Neural cell (in vitro differentiated cells): ENCODE data around the gene TNS4. TPM values are rescaled to one million over a fixed set of nuclear protein-coding genes. Genes with fewer than 3 reads are reported as not detected.

Experiments used
- H2AFZ ChIP-seq: fragments of 200-600, 300-800 bp; sonication (generic), shearing (Covaris generic); 2 replicates; pipeline ENCODE4 v1.6.0; 2014; ENCODE audit warnings: low read depth, mild to moderate bottlenecking, antibody characterized with exemption, low read length, moderate library complexity
- H3F3A ChIP-seq: fragments of 200-600 bp; shearing (Covaris generic); 2 replicates; pipeline ENCODE4 v1.6.1; 2016; ENCODE audit warnings: mild to moderate bottlenecking, moderate library complexity, mixed read lengths, antibody characterized with exemption, low read length; ENCODE audit not compliant: insufficient read depth, poor library complexity, severe bottlenecking
- H3K27ac ChIP-seq: fragments of 200-600, 300-800 bp; sonication (generic), shearing (Covaris generic); 2 replicates; pipeline ENCODE4 v1.5.1; 2014; ENCODE audit warnings: mild to moderate bottlenecking, low read length, moderate library complexity
- H3K27me3 ChIP-seq: fragments of 300-800, 200-600 bp; sonication (generic), shearing (Covaris generic); 2 replicates; pipeline ENCODE4 v1.6.0; 2014; ENCODE audit warnings: mild to moderate bottlenecking, low read depth, low read length, moderate library complexity; ENCODE audit not compliant: insufficient read depth
- H3K36me3 ChIP-seq: fragments of 300-800, 200-600 bp; sonication (generic), shearing (Covaris generic); 2 replicates; pipeline ENCODE4 v1.5.1; 2014; ENCODE audit warnings: mild to moderate bottlenecking, antibody characterized with exemption, low read length, moderate library complexity; ENCODE audit not compliant: insufficient read depth
- H3K4me2 ChIP-seq: fragments of 300-800, 200-600 bp; sonication (generic), shearing (Covaris generic); 2 replicates; pipeline ENCODE4 v1.6.0; 2014; ENCODE audit warnings: mild to moderate bottlenecking, low read length
- H3K4me3 ChIP-seq: fragments of 300-800, 200-600 bp; sonication (generic), shearing (Covaris generic); 2 replicates; pipeline ENCODE4 v1.5.1; 2014; ENCODE audit warnings: mild to moderate bottlenecking, low read length, moderate library complexity
- H3K79me2 ChIP-seq: fragments of 200-600 bp; shearing (Covaris generic); replicated peaks from 2 replicates; pipeline ENCODE4 v1.6.0; 2014; ENCODE audit warnings: mild to moderate bottlenecking, low read length, moderate library complexity; ENCODE audit not compliant: insufficient read depth
- H3K9ac ChIP-seq: fragments of 300-800, 200-600 bp; sonication (generic), shearing (Covaris generic); 2 replicates; pipeline ENCODE4 v1.6.1; 2016; ENCODE audit warnings: mild to moderate bottlenecking, low read length, mixed read lengths
- H3K9me2 ChIP-seq: fragments of 200-600 bp; shearing (Covaris generic); 2 replicates; pipeline ENCODE4 v1.6.1; 2016; ENCODE audit warnings: mild to moderate bottlenecking, low read length, mixed read lengths; ENCODE audit not compliant: insufficient read depth
- H3K9me3 ChIP-seq: fragments of 200-600, 300-800 bp; sonication (generic), shearing (Covaris generic); 2 replicates; pipeline ENCODE4 v1.6.1; 2016; ENCODE audit warnings: mild to moderate bottlenecking, mixed run types, low read length, moderate library complexity, mixed read lengths
- H4K20me1 ChIP-seq: fragments of 200-600 bp; shearing (Covaris generic); 2 replicates; pipeline ENCODE4 v1.6.1; 2016; ENCODE audit warnings: mild to moderate bottlenecking, mixed run types; ENCODE audit not compliant: insufficient read depth
- CTCF ChIP-seq: fragments of 450-650 bp; IDR thresholded peaks from 2 replicates; pipeline ENCODE4 v1.5.1; 2014; ENCODE audit warnings: antibody characterized with exemption, mild to moderate bottlenecking, moderate library complexity; ENCODE audit not compliant: poor library complexity, severe bottlenecking
- EP300 ChIP-seq: fragments of 450-650 bp; conservative IDR thresholded peaks from 2 replicates; pipeline ENCODE4 v1.6.1; 2014; ENCODE audit warnings: antibody characterized with exemption, mild to moderate bottlenecking, moderate library complexity; ENCODE audit not compliant: poor library complexity, severe bottlenecking
- EZH2 ChIP-seq: fragments of 200-600, 300-800 bp; shearing (Covaris generic), sonication (generic); IDR thresholded peaks from 2 replicates; pipeline ENCODE4 v1.6.1; 2014; ENCODE audit warnings: antibody characterized with exemption, low read length, borderline replicate concordance, mild to moderate bottlenecking; ENCODE audit not compliant: insufficient read depth, poor library complexity, severe bottlenecking
- MXI1 ChIP-seq: fragments of 450-650 bp; conservative IDR thresholded peaks from 2 replicates; pipeline ENCODE4 v1.6.1; 2014; ENCODE audit warnings: antibody characterized with exemption, mild to moderate bottlenecking; ENCODE audit not compliant: poor library complexity, severe bottlenecking
- POLR2AphosphoS5 ChIP-seq: IDR thresholded peaks from 2 replicates; pipeline ENCODE4 v1.6.1; 2012
- RAD21 ChIP-seq: fragments of 450-650 bp; conservative IDR thresholded peaks from 2 replicates; pipeline ENCODE4 v1.6.1; 2014; ENCODE audit warnings: antibody characterized with exemption, mild to moderate bottlenecking, moderate library complexity
- REST ChIP-seq: IDR thresholded peaks from 2 replicates; pipeline ENCODE4 v1.6.1; 2012; ENCODE audit warnings: borderline replicate concordance
- SMC3 ChIP-seq: fragments of 450-650 bp; conservative IDR thresholded peaks from 2 replicates; pipeline ENCODE4 v1.6.1; 2014; ENCODE audit warnings: antibody characterized with exemption, mild to moderate bottlenecking, moderate library complexity; ENCODE audit not compliant: poor library complexity
- TAF1 ChIP-seq: IDR thresholded peaks from 2 replicates; pipeline ENCODE4 v1.6.1; 2012; ENCODE audit warnings: low read depth
- polyA plus RNA-seq: library from polyadenylated mRNA; depleted of rRNA; stranded (reverse); fragments of >200 nt; gene quantifications from 2 replicates; pipeline ENCODE4 v1.2.3, GENCODE V29; 2014

TNS4 gene
- polyA plus RNA-seq, 1 donor from 2014 or later: not detected

GRCh38 chr17:40427002-40427491, 74.4 kb downstream of the TNS4 start:
- no peaks in the 10 kb centered on the region for H3K9me2 ChIP-seq
- TF ChIP-seq CTCF (no peak), EZH2 (no peak), EP300 (no peak), POLR2AphosphoS5 (no peak), TAF1 (no peak), REST (no peak), MXI1 (no peak), SMC3 (no peak), RAD21 (no peak)
- H3K27me3 ChIP-seq: no peaks in the 10 kb centered on the region
- no peak overlapping the region for H2AFZ ChIP-seq
- H3K9me3 ChIP-seq: no peaks in the 10 kb centered on the region
- H3K4me2 ChIP-seq: no peak overlapping the region
- no peaks in the 10 kb centered on the region for H3K36me3 ChIP-seq
- H3K9ac ChIP-seq: no peak overlapping the region
- H4K20me1 ChIP-seq: no peaks in the 10 kb centered on the region
- H3K27ac ChIP-seq: no peak overlapping the region
- no peaks in the 10 kb centered on the region for H3K79me2 ChIP-seq
- no peak overlapping the region for H3K4me3 ChIP-seq
- no peaks in the 10 kb centered on the region for H3F3A ChIP-seq

Other genes with a start within 250 kb of the TNS4 start
- 1.9 and 2.2 TPM in 2 replicates for gene CDC6, start 213.7 kb downstream of the TNS4 start, polyA plus RNA-seq
- gene RARA, start 192.4 kb downstream of the TNS4 start, polyA plus RNA-seq: 4.7 and 6.6 TPM in 2 replicates
- not detected in 2 replicates for gene GJD3, start 136.9 kb downstream of the TNS4 start, polyA plus RNA-seq
- 5.3 and 7.8 TPM in 2 replicates for gene TOP2A, start 83.7 kb downstream of the TNS4 start, polyA plus RNA-seq
- gene IGFBP4, start 58.2 kb downstream of the TNS4 start, polyA plus RNA-seq: 0.32 and 1.3 TPM in 2 replicates
- not detected in 2 replicates for gene CCR7, start 63.8 kb upstream of the TNS4 start, polyA plus RNA-seq
- 245 and 248 TPM in 2 replicates for gene SMARCE1, start 146.2 kb upstream of the TNS4 start, polyA plus RNA-seq
- 13.6 and 15.1 TPM in 2 replicates for gene KRT222, start 163.6 kb upstream of the TNS4 start, polyA plus RNA-seq
- gene KRT24, start 202.1 kb upstream of the TNS4 start, polyA plus RNA-seq: 0.83 TPM in 1 of 2 replicates, not detected in the other